Measurements from ENCODE around the gene MAST4.
"Not testable (repeated sequence)": the region's sequence is repeated elsewhere in the genome, so short reads cannot be mapped to it uniquely, and the experiment has no call there.

Gene MAST4

GRCh38 chr5:66818304-66818934 lies 222.2 kb downstream of the MAST4 start:
- FAIRE-seq, result no peak

- FAIRE-seq, result no peak
Observed at GRCh38 chr5:66818935-66819328, 222.7 kb downstream of the MAST4 start.

GRCh38 chr5:66820630-66821207 lies 224.5 kb downstream of the MAST4 start:
- FAIRE-seq, result no peak

GRCh38 chr5:66821688-66822429 lies 225.7 kb downstream of the MAST4 start:
- FAIRE-seq, result no peak

GRCh38 chr5:66822906-66823305 lies 226.7 kb downstream of the MAST4 start:
- not testable (repeated sequence) for FAIRE-seq

GRCh38 chr5:66824476-66824875 lies 228.3 kb downstream of the MAST4 start:
- no peak for FAIRE-seq

GRCh38 chr5:66826263-66826662 lies 230.1 kb downstream of the MAST4 start:
- FAIRE-seq, result no peak

GRCh38 chr5:66826696-66827095 lies 230.5 kb downstream of the MAST4 start:
- FAIRE-seq, result no peak

GRCh38 chr5:66828046-66828547 lies 231.9 kb downstream of the MAST4 start:
- FAIRE-seq, result no peak

- no peak for FAIRE-seq
Observed at GRCh38 chr5:66828548-66829357, 232.6 kb downstream of the MAST4 start.

GRCh38 chr5:66829358-66829674 lies 233.1 kb downstream of the MAST4 start:
- FAIRE-seq, result peak; percentile 60

GRCh38 chr5:66829826-66830225 lies 233.6 kb downstream of the MAST4 start:
- peak; percentile 21 for FAIRE-seq

- FAIRE-seq, result no peak
Observed at GRCh38 chr5:66830636-66831035, 234.4 kb downstream of the MAST4 start.

GRCh38 chr5:66839636-66840185 lies 243.5 kb downstream of the MAST4 start:
- FAIRE-seq, result no peak

- FAIRE-seq, result no peak
Observed at GRCh38 chr5:66840511-66841013, 244.4 kb downstream of the MAST4 start.

- no peak for FAIRE-seq
Observed at GRCh38 chr5:66841264-66841663, 245.1 kb downstream of the MAST4 start.

- no peak for FAIRE-seq
Observed at GRCh38 chr5:66842540-66842939, 246.3 kb downstream of the MAST4 start.

- no peak for FAIRE-seq
Observed at GRCh38 chr5:66843065-66843464, 246.9 kb downstream of the MAST4 start.

GRCh38 chr5:66848749-66849641 lies 252.8 kb downstream of the MAST4 start:
- FAIRE-seq, result no peak

GRCh38 chr5:66849803-66850202 lies 253.6 kb downstream of the MAST4 start:
- FAIRE-seq, result no peak

GRCh38 chr5:66850354-66851075 lies 254.3 kb downstream of the MAST4 start:
- no peak for FAIRE-seq

Data from islet of Langerhans (tissue), 1 donor.